ENCODE measurements around the gene EPB41L4A.

EPB41L4A gene

GRCh38 chr5:112143690-112144089, 275.4 kb downstream of the EPB41L4A start:
- no peak for DNase-seq

- no peak for DNase-seq
Measured at GRCh38 chr5:112142769-112143270, 276.3 kb downstream of the EPB41L4A start.

- DNase-seq, result no peak
Measured at GRCh38 chr5:112141582-112141981, 277.5 kb downstream of the EPB41L4A start.

- DNase-seq, result no peak
Measured at GRCh38 chr5:112138526-112138925, 280.6 kb downstream of the EPB41L4A start.

GRCh38 chr5:112136773-112137172, 282.3 kb downstream of the EPB41L4A start:
- no peak for DNase-seq

- no peak for DNase-seq
Measured at GRCh38 chr5:112127861-112128260, 291.2 kb downstream of the EPB41L4A start.

- DNase-seq, result no peak
Measured at GRCh38 chr5:112126982-112127381, 292.1 kb downstream of the EPB41L4A start.

- DNase-seq, result no peak
Measured at GRCh38 chr5:112125903-112126302, 293.2 kb downstream of the EPB41L4A start.

GRCh38 chr5:112124788-112125187, 294.3 kb downstream of the EPB41L4A start:
- DNase-seq, result no peak

GRCh38 chr5:112123086-112123485, 296.0 kb downstream of the EPB41L4A start:
- no peak for DNase-seq

- DNase-seq, result no peak
Measured at GRCh38 chr5:112122353-112122752, 296.7 kb downstream of the EPB41L4A start.

GRCh38 chr5:112121258-112121657, 297.8 kb downstream of the EPB41L4A start:
- DNase-seq, result no peak

GRCh38 chr5:112119969-112120368, 299.1 kb downstream of the EPB41L4A start:
- DNase-seq, result no peak

GRCh38 chr5:112119508-112119907, 299.6 kb downstream of the EPB41L4A start:
- no peak for DNase-seq

- DNase-seq, result no peak
Measured at GRCh38 chr5:112117551-112117950, 301.5 kb downstream of the EPB41L4A start.

- DNase-seq, result no peak
Measured at GRCh38 chr5:112116371-112116770, 302.7 kb downstream of the EPB41L4A start.

GRCh38 chr5:112113565-112113964, 305.5 kb downstream of the EPB41L4A start:
- no peak for DNase-seq

Measured in effector CD4-positive, alpha-beta T cell (primary cell).